Peyer's patch (tissue), 4 donors: ENCODE data around the gene MAP3K5.

Source experiments
- POLR2A ChIP-seq, 2 donors: fragments of 450-650 bp; IDR thresholded peaks; one replicate each; pipeline ENCODE4 v1.5.1; 2017; ENCODE audit warnings: antibody characterized with exemption in 2 of 2, mild to moderate bottlenecking in 2 of 2, moderate library complexity in 2 of 2
- TF ChIP-seq, protein P1 (sequence below), 6 experiments: fragments of 450-650 bp in 4 of 6; fragments of 200-600 bp in 2 of 6; sonication (generic) in 1 of 6; IDR thresholded peaks; one replicate each; pipeline ENCODE4 v1.5.1; 2017 to 2019; ENCODE audit warnings: antibody characterized with exemption in 6 of 6, mild to moderate bottlenecking in 3 of 6, moderate library complexity in 1 of 6

DNA sequence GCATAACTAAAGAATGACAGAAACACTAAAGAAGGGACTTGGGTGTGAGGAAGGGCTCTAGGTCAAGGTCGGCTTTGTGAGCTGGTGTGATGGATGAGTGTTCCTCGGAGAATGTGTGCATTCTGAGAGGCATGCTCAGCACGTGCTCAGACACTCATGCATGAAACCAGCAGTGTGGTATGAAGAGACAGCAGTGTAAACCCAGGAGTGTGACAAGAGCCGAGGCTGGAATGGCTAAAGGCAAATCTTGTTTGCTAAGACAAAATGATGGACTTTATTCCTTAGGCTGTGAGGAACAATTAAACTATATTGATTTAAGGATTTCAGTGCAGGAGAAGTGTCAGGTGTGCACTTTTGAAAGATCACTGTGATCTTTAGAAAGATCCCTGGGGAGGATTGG is 134.6 kb downstream of the MAP3K5 start:
- TF ChIP-seq, protein P1, sequence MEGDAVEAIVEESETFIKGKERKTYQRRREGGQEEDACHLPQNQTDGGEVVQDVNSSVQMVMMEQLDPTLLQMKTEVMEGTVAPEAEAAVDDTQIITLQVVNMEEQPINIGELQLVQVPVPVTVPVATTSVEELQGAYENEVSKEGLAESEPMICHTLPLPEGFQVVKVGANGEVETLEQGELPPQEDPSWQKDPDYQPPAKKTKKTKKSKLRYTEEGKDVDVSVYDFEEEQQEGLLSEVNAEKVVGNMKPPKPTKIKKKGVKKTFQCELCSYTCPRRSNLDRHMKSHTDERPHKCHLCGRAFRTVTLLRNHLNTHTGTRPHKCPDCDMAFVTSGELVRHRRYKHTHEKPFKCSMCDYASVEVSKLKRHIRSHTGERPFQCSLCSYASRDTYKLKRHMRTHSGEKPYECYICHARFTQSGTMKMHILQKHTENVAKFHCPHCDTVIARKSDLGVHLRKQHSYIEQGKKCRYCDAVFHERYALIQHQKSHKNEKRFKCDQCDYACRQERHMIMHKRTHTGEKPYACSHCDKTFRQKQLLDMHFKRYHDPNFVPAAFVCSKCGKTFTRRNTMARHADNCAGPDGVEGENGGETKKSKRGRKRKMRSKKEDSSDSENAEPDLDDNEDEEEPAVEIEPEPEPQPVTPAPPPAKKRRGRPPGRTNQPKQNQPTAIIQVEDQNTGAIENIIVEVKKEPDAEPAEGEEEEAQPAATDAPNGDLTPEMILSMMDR (IDR thresholded peaks at IDR 0.05), result no peak
- TF ChIP-seq POLR2A (IDR thresholded peaks at IDR 0.05), result no peak
